K562 (cell line): ENCODE data around the gene SGMS1. TPM values are rescaled to one million over a fixed set of nuclear protein-coding genes. Genes with fewer than 3 reads are reported as not detected.

Experiments
- CCAR2 ChIP-seq: fragments of 200-400 bp; formaldehyde crosslinking; IDR thresholded peaks from 2 replicates; pipeline ENCODE4 v1.6.1; 2017; ENCODE audit warnings: mild to moderate bottlenecking, low read depth, low read length
- DACH1 ChIP-seq: fragments of 450-650 bp; IDR thresholded peaks from 2 replicates; pipeline ENCODE4 v1.6.1; 2018; ENCODE audit not compliant: partially characterized antibody
- EWSR1 ChIP-seq: fragments of 450-650 bp; IDR thresholded peaks from 2 replicates; pipeline ENCODE4 v1.6.1; 2018; ENCODE audit warnings: borderline replicate concordance, mild to moderate bottlenecking, low read depth, moderate library complexity; ENCODE audit not compliant: partially characterized antibody
- FIP1L1 ChIP-seq: fragments of 200-400 bp; formaldehyde crosslinking; IDR thresholded peaks from 2 replicates; pipeline ENCODE4 v1.6.1; 2018; ENCODE audit warnings: mild to moderate bottlenecking, low read depth, low read length; ENCODE audit not compliant: poor library complexity, severe bottlenecking
- FOXA1 ChIP-seq: fragments of 450-650 bp; IDR thresholded peaks from 2 replicates; pipeline ENCODE4 v1.6.1; 2016; ENCODE audit warnings: mild to moderate bottlenecking, borderline replicate concordance
- FOXM1 ChIP-seq, 2 experiments: fragments of 450-650 bp in 1 of 2; sonication (generic) in 1 of 2; formaldehyde crosslinking in 1 of 2; IDR thresholded peaks; 2 replicates each; pipeline versions ENCODE4 v1.6.1 to v1.9.0; 2017 to 2022; ENCODE audit warnings: low read depth in 2 of 2, mild to moderate bottlenecking in 2 of 2, missing genetic modification reagents in 1 of 2, moderate library complexity in 1 of 2
- GTF2E2 ChIP-seq: fragments of 200-800 bp; sonication (Bioruptor generic); IDR thresholded peaks from 2 replicates; pipeline ENCODE4 v1.6.1; 2016; ENCODE audit warnings: missing genetic modification characterization, missing compliant biosample characterization
- HNRNPLL ChIP-seq: fragments of 200-400 bp; formaldehyde crosslinking; IDR thresholded peaks from 2 replicates; pipeline ENCODE4 v1.6.1; 2017; ENCODE audit warnings: low read length, low read depth, mild to moderate bottlenecking; ENCODE audit not compliant: poor library complexity, severe bottlenecking
- MCM5 ChIP-seq: fragments of 450-650 bp; IDR thresholded peaks from 2 replicates; pipeline ENCODE4 v1.6.1; 2016; ENCODE audit warnings: low read depth
- MTA2 ChIP-seq: fragments of 450-650 bp; IDR thresholded peaks from 2 replicates; pipeline ENCODE4 v1.6.1; 2016; ENCODE audit warnings: low read depth
- NCOA4 ChIP-seq: fragments of 450-650 bp; IDR thresholded peaks from 2 replicates; pipeline ENCODE4 v1.6.1; 2018; ENCODE audit warnings: mild to moderate bottlenecking; ENCODE audit not compliant: partially characterized antibody
- NCOR1 ChIP-seq: fragments of 450-650 bp; IDR thresholded peaks from 2 replicates; pipeline ENCODE4 v1.6.1; 2016; ENCODE audit warnings: mild to moderate bottlenecking, moderate library complexity
- SAP30 ChIP-seq: fragments of 200-600 bp; sonication (generic); IDR thresholded peaks from 2 replicates; pipeline ENCODE4 v1.6.1; 2012; ENCODE audit warnings: borderline replicate concordance, low read depth, mild to moderate bottlenecking, moderate library complexity, low read length, control low read depth, inconsistent platforms; ENCODE audit not compliant: insufficient read depth, poor library complexity, severe bottlenecking
- SMARCB1 ChIP-seq: IDR thresholded peaks from 2 replicates; pipeline ENCODE4 v1.6.1; 2011; ENCODE audit warnings: improper control_type of control experiment, low read depth; ENCODE audit not compliant: insufficient read length
- SNRNP70 ChIP-seq: fragments of 200-400 bp; formaldehyde crosslinking; optimal IDR thresholded peaks from 2 replicates; pipeline ENCODE3; 2017; ENCODE audit warnings: low read depth, low read length
- TEAD2 ChIP-seq: fragments of 450-650 bp; IDR thresholded peaks from 2 replicates; pipeline ENCODE4 v1.6.1; 2016; ENCODE audit warnings: missing genetic modification characterization, control low read depth, missing compliant biosample characterization
- ZFP30 ChIP-seq: fragments of 250-450 bp; sonication (Bioruptor Pico); IDR thresholded peaks from 2 replicates; pipeline ENCODE4 v1.8.0; 2022; ENCODE audit warnings: moderate library complexity, mild to moderate bottlenecking, inconsistent platforms, borderline replicate concordance
- ZNF696 ChIP-seq: fragments of 250-450 bp; sonication (Bioruptor Pico); conservative IDR thresholded peaks from 2 replicates; pipeline ENCODE4 v1.4.0; 2020; ENCODE audit warnings: mild to moderate bottlenecking, moderate library complexity
- polyA plus RNA-seq, 8 experiments: library from polyadenylated mRNA; depleted of rRNA in 4 of 8; stranded (reverse) in 5 of 8; unstranded in 3 of 8; fragments of >200 nt; fragmentation: Nextera tagmentation in 2 of 8; fragmentation: Illumina TruSeq in 1 of 8; extraction: Ambion mirVana in 2 of 8; extraction: Trizol in 1 of 8; gene quantifications; 2 replicates each; pipeline versions ENCODE4 v1.2.1 to v1.2.3, GENCODE V29; 2011 to 2014; ENCODE audit warnings: inconsistent platforms in 1 of 8, missing spikeins in 1 of 8
- total RNA-seq, 7 experiments: library from RNA; depleted of rRNA in 6 of 7; stranded (reverse); fragments of >200 nt in 6 of 7; fragmentation: Illumina TruSeq in 2 of 7; extraction: Trizol in 2 of 7; gene quantifications; 2 replicates each; pipeline versions ENCODE4 v1.2.1 to v1.2.3, GENCODE V29; 2011 to 2021; ENCODE audit warnings: low replicate concordance in 1 of 7
- TF ChIP-seq, protein P1 (sequence below): fragments of 250-450 bp; sonication (Bioruptor Pico); IDR thresholded peaks from 2 replicates; pipeline ENCODE4 v1.8.0; 2022; ENCODE audit warnings: moderate library complexity, mild to moderate bottlenecking, inconsistent platforms
- TF ChIP-seq, protein P2 (sequence below): fragments of 250-450 bp; sonication (Bioruptor Pico); IDR thresholded peaks from 2 replicates; pipeline ENCODE4 v1.5.0; 2021; ENCODE audit warnings: mild to moderate bottlenecking, moderate library complexity
- TF ChIP-seq, protein P3 (sequence below): fragments of 200-800 bp; sonication (Bioruptor generic); IDR thresholded peaks from 2 replicates; pipeline ENCODE4 v1.6.1; 2017; ENCODE audit warnings: missing genetic modification characterization, missing compliant biosample characterization

SGMS1 gene
- total and polyA plus RNA-seq, 9 of the 15 experiments (the other 6 are each of a cell fraction or from before 2014, with no cell fraction given): 22.6 to 232 (median 82.2) TPM

DNA sequence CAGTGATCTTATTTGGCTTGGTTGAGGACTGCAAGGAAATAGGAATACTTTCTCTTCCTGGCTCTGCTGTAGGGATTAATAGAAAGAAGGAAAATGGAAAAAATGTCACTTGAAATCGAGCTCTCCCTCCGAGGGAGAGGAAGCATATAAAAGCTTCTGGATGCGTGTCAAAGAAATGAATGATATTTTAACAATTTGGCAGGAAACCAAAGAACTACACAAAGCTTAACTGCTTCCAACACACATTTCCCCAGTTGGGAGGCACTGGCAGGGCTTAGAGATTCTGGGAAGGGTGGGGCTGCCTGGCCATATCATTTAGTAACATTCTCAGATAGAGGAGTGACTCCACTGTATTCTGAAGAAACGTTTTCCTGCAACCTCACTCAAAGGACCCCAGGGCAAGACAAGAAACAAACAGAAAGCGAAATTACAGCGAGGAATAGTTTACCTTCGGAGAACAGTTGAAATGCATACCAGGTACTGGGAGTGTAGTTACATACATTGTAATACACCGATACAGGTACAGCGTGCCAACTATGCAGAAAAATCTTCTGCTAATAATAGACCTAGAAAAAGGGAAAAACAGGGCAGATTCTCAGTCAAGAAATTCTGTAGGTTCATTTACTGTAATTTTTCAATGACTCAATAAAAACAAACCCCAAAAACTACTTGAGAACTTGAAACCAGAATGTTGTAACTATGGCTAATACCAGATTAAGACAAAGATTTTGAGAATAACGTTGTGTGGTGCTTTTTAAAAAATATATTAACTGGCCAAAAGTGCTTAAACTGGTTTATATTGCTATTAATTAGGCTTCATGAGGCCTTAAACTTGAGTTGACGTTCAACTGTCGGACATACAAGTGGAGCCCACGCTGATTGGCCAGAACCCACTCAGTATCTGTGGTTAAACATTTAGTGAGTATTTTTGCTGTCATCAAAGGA lies 296.7 kb downstream of the SGMS1 start (continued):
- TF ChIP-seq, protein P1, sequence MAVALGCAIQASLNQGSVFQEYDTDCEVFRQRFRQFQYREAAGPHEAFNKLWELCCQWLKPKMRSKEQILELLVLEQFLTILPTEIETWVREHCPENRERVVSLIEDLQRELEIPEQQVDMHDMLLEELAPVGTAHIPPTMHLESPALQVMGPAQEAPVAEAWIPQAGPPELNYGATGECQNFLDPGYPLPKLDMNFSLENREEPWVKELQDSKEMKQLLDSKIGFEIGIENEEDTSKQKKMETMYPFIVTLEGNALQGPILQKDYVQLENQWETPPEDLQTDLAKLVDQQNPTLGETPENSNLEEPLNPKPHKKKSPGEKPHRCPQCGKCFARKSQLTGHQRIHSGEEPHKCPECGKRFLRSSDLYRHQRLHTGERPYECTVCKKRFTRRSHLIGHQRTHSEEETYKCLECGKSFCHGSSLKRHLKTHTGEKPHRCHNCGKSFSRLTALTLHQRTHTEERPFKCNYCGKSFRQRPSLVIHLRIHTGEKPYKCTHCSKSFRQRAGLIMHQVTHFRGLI (CRISPR knock-in tag): 0 out of 2 replicates have a peak, but pooled peaks have one; percentile 5
- no peak for TF ChIP-seq NCOR1
- TF ChIP-seq TEAD2 (tag): no peak
- TF ChIP-seq FOXA1: no peak
- TF ChIP-seq HNRNPLL: no peak
- TF ChIP-seq ZFP30 (CRISPR knock-in tag): no peak
- no peak for TF ChIP-seq MTA2
- TF ChIP-seq DACH1: no peak
- TF ChIP-seq SNRNP70: no peak
- TF ChIP-seq SAP30: peak; percentile 32
- TF ChIP-seq GTF2E2 (tag): peak; percentile 86
- TF ChIP-seq FIP1L1: no peak
- TF ChIP-seq, protein P2, sequence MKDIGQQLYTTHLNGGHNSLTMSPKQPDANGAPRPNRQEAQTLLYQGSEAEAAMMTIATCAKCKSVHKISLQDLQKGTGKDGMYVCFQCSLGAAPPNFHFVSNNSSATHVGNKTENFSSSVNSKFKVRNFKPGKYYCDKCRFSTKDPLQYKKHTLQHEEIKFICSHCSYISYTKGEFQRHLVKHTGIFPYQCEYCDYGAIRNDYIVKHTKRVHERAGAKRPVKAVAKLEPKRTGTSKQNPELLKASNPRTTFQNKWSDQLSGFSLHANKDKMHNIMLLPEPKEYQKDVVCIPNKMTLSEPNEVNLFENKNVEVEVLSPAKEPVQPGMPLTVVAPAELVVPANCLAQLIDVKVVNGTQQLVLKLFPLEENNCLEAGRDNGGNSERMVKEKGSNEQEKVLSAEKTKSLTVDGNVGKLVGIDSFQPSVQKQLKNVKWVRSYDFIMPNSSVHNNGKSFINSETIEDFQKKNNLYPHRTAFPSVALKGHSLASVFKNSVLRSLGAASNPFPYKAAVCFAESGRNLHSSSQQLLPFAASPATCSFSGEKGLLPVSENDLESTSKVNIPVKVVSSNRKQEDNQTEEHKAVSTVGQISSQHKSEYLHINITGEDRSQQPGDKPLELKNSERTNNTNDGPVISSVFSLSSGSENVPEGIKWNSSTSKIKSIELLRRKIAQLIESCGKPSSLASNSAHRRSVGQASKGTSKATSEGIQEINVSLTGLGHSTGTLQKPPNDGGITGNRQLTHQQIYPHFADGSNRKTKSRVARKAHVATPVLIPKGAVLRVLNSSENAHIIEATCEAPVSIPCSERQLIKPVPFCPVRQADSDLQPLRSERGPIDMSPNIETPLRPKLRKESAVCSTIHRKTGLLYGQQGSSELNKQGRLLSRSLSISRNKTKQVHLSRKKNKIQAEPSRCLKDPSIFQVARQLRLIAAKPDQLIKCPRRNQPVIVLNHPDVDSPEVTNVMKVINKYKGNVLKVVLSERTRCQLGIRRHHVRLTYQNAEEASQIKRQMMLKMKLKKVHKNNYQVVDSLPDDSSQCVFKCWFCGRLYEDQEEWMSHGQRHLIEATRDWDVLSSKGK (CRISPR knock-in tag): no peak
- TF ChIP-seq NCOA4: no peak
- no peak for TF ChIP-seq EWSR1
- TF ChIP-seq CCAR2: no peak
- TF ChIP-seq FOXM1 (IDR thresholded peaks at IDR 0.05; ENCODE audit: low read depth): no peak
- no peak for TF ChIP-seq FOXM1 (CRISPR knock-in tag; IDR thresholded peaks at IDR 0.05; ENCODE audit: low read depth)
- TF ChIP-seq, protein P3, sequence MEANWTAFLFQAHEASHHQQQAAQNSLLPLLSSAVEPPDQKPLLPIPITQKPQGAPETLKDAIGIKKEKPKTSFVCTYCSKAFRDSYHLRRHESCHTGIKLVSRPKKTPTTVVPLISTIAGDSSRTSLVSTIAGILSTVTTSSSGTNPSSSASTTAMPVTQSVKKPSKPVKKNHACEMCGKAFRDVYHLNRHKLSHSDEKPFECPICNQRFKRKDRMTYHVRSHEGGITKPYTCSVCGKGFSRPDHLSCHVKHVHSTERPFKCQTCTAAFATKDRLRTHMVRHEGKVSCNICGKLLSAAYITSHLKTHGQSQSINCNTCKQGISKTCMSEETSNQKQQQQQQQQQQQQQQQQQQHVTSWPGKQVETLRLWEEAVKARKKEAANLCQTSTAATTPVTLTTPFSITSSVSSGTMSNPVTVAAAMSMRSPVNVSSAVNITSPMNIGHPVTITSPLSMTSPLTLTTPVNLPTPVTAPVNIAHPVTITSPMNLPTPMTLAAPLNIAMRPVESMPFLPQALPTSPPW: peak; percentile 69
- no peak for TF ChIP-seq ZNF696 (CRISPR knock-in tag)
- no peak for TF ChIP-seq SMARCB1
- no peak for TF ChIP-seq MCM5
